ENCODE results near the gene MAPT. TPM values are rescaled to one million over a fixed set of nuclear protein-coding genes. Genes with fewer than 3 reads are reported as not detected.

MAPT gene
- total RNA-seq, 1 experiment from 2014 or later = 37.5 TPM

DNA sequence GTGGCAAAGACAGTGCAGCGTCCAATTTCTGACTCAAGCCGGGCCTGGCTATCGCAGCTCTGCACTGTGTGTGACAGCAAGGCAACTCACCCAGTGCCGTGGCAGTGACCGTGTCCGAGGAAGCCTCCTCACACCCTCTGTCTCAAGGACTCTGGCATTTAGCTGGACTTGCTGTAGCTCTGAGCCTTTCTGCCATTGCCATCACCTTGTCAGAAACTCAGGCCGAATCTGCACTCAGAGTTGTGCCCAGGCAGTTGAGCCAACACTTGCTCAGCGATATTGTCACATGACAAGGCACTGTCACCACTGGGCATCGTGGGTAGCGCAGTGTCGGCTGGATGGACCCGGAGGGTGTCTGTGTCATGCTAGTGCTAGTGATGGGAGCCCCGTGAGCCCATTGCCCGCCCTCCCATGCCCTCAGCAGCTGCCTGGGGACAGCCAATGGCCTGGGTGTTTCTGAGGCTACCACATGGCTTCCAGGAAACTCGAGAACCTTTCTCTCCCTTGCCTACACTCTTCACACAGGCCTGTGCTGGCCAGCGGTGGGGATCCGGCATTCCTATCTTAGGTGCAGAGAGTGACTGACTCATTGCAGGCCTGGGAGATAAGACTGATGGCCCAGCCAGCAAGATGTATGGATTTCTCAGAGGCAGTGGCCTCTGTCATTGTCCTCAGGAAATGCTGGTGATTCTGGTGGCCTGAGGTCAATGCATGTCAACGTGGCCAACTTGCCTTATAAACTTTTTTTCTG is 82.6 kb downstream of the MAPT start:
- H3K79me2 ChIP-seq (ENCODE audit: insufficient read depth, low read length) = no peaks in the 10 kb centered on the region
- RAD21 ChIA-PET (ENCODE audit: low non-redundant PET in 1 of 2, low total read pairs in 2 of 2, uncharacterized antibody in 2 of 2, unreplicated experiment in 2 of 2) = no interaction called here
- H3K36me3 ChIP-seq (ENCODE audit: control insufficient read depth in 1 of 2, insufficient read depth in 2 of 2, low read length in 2 of 2) = no peaks in the 10 kb centered on the region
- no peak overlapping the region for H3K4me2 ChIP-seq (ENCODE audit: low read length)
- no peaks in the 10 kb centered on the region for H3K9me3 ChIP-seq (ENCODE audit: control insufficient read depth in 1 of 2, insufficient read depth in 1 of 2, low read depth in 1 of 2, low read length in 2 of 2)
- H2AFZ ChIP-seq (ENCODE audit: low read depth, low read length, poor library complexity, severe bottlenecking) = no peak overlapping the region
- CTCF ChIA-PET = no interaction called here
- peak; percentile 29 for ATAC-seq
- TF ChIP-seq, protein P1, sequence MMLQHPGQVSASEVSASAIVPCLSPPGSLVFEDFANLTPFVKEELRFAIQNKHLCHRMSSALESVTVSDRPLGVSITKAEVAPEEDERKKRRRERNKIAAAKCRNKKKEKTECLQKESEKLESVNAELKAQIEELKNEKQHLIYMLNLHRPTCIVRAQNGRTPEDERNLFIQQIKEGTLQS (IDR thresholded peaks at IDR 0.05) = no peak
- TF ChIP-seq CBX3 (IDR thresholded peaks at IDR 0.05; ENCODE audit: low read depth) (no peak), ELF1 (IDR thresholded peaks at IDR 0.05; ENCODE audit: borderline replicate concordance, low read depth) (no peak), FOSL1 (IDR thresholded peaks at IDR 0.05; ENCODE audit: low read depth) (no peak), SIN3A (IDR thresholded peaks at IDR 0.05; ENCODE audit: low read depth) (no peak), POLR2A (IDR thresholded peaks at IDR 0.05; ENCODE audit: borderline replicate concordance, extremely low read depth, insufficient read depth, insufficient read length) (no peak), EZH2 (IDR thresholded peaks at IDR 0.05) (no peak), ZNF274 (IDR thresholded peaks at IDR 0.05; ENCODE audit: low read depth, low read length) (no peak), POLR2AphosphoS5 (IDR thresholded peaks at IDR 0.05; ENCODE audit: low read depth, low read length) (no peak)
- TF ChIP-seq, protein P2, sequence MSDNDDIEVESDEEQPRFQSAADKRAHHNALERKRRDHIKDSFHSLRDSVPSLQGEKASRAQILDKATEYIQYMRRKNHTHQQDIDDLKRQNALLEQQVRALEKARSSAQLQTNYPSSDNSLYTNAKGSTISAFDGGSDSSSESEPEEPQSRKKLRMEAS (IDR thresholded peaks at IDR 0.05) = no peak
- no peak for DNase-seq (ENCODE audit: low read depth, low spot score)
- intact Hi-C loops (cut with micrococcal nuclease) = no loop called here
- no peak overlapping the region for H3K27ac ChIP-seq (ENCODE audit: low read depth, low read length)
- H3K4me1 ChIP-seq (ENCODE audit: control insufficient read depth in 1 of 2, insufficient read depth in 2 of 2, low read length in 2 of 2) = no peaks in the 10 kb centered on the region
- POLR2A ChIA-PET = no interaction called here
- no peaks in the 10 kb centered on the region for H3K9me2 ChIP-seq (ENCODE audit: insufficient read depth)
- no peak overlapping the region for H3K9ac ChIP-seq (ENCODE audit: low read length)
- no peak overlapping the region for H3K4me3 ChIP-seq (replicated peaks in 1 of 2; ENCODE audit: low read depth in 1 of 2, low read length in 2 of 2)
- H4K20me1 ChIP-seq (ENCODE audit: insufficient read depth) = no peaks in the 10 kb centered on the region
- no TSS peak for BruUV-seq (replicated peaks)
- H3K27me3 ChIP-seq (ENCODE audit: insufficient read depth, low read length) = no peaks in the 10 kb centered on the region

DNA sequence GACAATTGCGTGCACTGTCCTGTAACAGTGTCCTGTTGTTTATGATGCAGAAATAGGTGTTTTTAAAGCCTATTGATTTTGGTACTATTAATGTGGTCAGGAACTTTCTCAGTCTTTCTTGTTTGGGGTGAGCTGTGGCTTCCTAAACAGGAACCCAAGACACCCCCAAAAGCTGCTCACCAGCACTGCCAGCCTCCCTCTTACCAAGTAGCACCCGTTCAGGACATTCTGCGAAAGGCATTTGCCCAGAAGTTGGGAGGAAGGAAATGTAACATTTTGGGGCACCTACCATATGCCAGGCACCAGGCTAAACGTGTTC is 83.1 kb downstream of the MAPT start:
- Histone ChIP-seq H3K79me2 (ENCODE audit: insufficient read depth, low read length) (no peaks in the 10 kb centered on the region), H3K36me3 (ENCODE audit: control insufficient read depth in 1 of 2, insufficient read depth in 2 of 2, low read length in 2 of 2) (no peaks in the 10 kb centered on the region), H3K4me1 (ENCODE audit: control insufficient read depth in 1 of 2, insufficient read depth in 2 of 2, low read length in 2 of 2) (no peaks in the 10 kb centered on the region), H3K4me3 (replicated peaks in 1 of 2; ENCODE audit: low read depth in 1 of 2, low read length in 2 of 2) (no peak overlapping the region), H3K9me3 (ENCODE audit: control insufficient read depth in 1 of 2, insufficient read depth in 1 of 2, low read depth in 1 of 2, low read length in 2 of 2) (no peaks in the 10 kb centered on the region), H3K9me2 (ENCODE audit: insufficient read depth) (no peaks in the 10 kb centered on the region), H3K27ac (ENCODE audit: low read depth, low read length) (no peak overlapping the region), H4K20me1 (ENCODE audit: insufficient read depth) (no peaks in the 10 kb centered on the region), H2AFZ (ENCODE audit: low read depth, low read length, poor library complexity, severe bottlenecking) (no peak overlapping the region), H3K9ac (ENCODE audit: low read length) (no peak overlapping the region), H3K27me3 (ENCODE audit: insufficient read depth, low read length) (no peaks in the 10 kb centered on the region), H3K4me2 (ENCODE audit: low read length) (no peak overlapping the region)
- intact Hi-C loops (cut with micrococcal nuclease) = no loop called here
- TF ChIP-seq FOSL1 (IDR thresholded peaks at IDR 0.05; ENCODE audit: low read depth) = no peak
- TF ChIP-seq, protein P1 (IDR thresholded peaks at IDR 0.05) = no peak
- no peak for TF ChIP-seq EGR1 (IDR thresholded peaks at IDR 0.05; ENCODE audit: low read depth)
- no peak for TF ChIP-seq SP1 (IDR thresholded peaks at IDR 0.05; ENCODE audit: low read depth)
- ChIA-PET RAD21 (ENCODE audit: low non-redundant PET in 1 of 2, low total read pairs in 2 of 2, uncharacterized antibody in 2 of 2, unreplicated experiment in 2 of 2) (no interaction called here), POLR2A (no interaction called here), CTCF (no interaction called here)
- DNase-seq (ENCODE audit: low read depth, low spot score) (no peak), ATAC-seq (no peak)
- BruUV-seq (replicated peaks) = no TSS peak

Measured in HCT116 (cell line).